NCI-H1436 treated with DMSO at 0.1 percent for 48 hours (cell line): ENCODE measurements around the gene SPNS3.

Experiments used
- DNase-seq: peaks from one replicate; lab custom pipeline; 2025; lab: John Stamatoyannopoulos, UW

The SPNS3 gene

DNA sequence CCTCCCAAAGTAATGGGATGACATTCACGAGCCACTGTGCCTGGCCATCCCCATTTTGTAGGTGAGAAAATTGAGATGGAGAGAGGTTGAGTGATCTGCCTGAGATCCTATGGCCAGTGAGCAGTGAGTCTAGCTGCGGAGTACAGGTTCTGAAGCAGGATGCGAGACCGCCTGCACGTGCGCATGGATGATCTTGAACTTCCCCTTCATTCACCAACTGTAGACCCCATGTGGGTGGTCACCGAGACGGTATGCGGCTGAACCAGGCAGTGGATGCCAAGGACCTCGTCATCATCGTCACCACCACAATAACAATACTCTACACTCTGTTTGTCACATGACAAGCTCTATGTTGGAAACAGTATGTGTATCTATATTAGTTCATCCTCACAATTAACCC lies 6.2 kb upstream of the SPNS3 start:
- no peak for DNase-seq

DNA sequence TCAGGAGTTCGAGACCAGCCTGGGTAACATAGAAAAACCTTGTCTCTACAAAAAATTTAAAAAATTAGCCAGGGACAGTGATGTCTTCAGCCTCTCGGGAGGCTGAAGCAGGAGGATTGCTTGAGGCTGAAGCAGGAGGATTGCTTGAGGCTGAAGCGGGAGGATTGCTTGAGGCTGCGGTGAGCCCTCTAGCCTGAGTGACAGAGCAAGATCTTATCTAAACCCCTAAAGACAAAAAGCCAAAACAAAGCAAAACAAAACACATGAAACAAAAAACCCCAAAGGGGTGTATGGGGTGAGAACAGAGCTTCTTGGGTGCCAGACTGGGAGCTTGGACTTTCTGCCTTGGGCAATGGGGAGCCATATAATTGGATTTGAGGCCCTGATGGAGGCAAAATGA lies 2.6 kb downstream of the SPNS3 start:
- DNase-seq, result no peak

DNA sequence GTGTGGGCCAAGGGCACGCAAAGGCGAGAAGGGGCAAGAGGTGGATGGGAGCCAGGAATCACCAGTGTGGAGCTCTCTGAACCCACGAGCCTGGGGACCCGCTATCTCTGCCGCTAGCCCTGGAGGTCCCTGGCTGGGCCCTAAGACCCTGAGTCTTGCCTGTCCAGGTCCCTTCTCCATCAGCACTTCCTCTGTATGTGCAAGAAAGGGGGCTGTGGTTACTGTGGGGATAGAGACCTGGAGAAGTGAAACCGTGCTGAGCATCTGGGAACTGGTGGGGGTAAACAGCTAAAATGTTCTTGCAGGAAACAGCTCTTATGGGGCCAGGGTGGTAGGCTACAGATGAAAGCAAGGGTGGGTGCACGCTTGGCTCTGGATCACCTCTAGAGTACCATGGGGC lies 3.1 kb downstream of the SPNS3 start:
- no peak for DNase-seq

DNA sequence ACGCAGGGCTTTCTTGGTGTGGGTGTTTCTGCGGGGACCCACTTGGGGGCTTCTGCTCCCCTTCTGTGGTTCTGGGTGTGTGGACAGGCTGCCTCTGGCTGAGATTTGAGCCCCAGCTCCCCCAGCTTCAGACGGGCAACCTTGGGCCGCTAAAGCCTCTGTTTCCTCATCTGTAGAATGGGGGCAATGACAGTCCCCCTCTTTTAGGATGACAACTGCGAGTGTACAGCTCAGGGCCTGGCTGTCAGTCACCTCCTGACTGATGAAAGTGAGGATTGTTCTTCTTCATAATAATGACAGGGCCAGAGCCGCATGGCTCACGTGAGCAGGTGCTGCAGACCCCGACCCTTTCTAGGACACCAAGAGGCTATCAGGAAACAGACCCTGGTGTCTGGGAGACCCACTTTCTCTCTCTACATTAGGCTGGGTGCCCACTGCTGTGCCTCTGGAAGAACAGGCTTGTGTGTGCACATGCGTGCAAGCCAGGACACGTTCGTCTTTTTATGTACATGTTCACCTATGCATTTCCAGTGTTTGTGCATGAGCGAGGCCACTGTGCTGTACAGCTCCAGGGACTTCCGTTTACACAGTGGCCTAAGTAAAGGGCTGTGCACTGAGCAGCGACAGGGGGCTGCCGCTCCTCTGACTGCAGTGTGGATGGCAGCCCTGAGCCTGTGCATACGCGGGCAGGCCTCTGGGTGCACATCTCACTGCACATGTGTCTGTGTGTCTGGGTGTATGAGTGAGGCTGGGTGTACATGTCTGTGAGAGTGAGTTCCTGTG lies 4.6 kb downstream of the SPNS3 start:
- no peak for DNase-seq

DNA sequence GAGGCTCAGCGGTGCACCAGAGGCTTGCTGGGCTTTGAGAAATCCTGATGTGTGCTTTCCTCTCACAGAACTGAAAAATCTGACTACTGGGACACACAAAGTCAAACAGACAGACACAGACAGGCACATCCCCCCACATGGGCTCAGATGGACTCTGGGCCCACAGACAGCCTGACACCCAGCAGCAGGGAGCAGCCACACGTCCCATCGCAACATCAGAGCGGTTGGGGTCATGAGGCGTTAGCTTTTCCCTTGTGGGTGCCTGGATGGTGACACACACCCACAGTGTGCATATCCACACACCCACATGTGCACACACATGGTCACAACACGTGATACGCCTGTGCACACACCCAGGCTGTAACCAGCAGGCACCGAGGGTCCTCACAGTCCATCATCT lies 6.3 kb downstream of the SPNS3 start:
- DNase-seq, result no peak

DNA sequence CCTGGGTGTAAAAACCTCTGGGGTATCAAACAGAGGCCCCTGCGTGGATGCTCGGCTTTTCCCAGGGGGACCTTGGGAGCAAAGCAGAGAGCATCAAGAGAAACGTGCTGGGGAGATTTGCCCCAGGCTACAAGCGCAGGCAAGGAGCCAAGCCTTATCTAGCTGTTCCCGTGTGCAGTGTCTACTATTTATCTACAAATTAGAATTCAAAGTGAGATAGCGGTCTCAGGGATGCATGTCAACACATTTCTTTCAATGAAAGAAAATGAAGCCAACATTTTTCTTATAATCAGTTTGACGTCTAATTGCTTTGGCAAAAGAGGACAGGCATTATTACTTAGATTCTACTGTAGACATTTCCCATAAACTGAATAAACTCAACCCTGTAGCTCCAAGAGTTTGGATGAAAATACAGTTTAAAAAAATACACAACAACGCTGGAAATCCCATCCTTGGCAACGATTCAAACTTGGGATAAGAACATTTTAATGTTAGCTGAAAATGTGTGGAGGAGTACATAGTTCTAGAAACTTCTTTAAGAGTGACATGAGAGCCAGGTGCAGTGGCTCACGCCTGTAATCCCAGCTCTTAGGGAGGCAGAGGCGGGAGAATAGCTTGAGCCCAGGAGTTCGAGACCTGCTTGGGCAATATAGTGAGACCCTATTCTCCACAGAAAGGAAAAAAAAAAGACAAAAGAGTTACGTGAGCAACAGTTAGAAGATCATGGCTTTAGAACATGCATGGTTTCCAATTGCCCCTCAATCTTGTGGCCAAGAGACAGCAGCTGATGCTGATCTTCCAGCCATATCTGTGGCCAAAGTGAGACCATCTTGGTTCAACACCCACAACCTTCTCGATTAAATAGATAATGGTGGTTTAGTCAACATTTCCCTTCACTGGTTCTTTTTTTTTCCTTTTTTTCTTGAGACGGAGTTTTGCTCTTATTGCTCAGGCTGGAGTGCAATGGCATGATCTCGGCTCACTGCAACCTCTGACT lies 7.2 kb downstream of the SPNS3 start:
- no peak for DNase-seq

DNA sequence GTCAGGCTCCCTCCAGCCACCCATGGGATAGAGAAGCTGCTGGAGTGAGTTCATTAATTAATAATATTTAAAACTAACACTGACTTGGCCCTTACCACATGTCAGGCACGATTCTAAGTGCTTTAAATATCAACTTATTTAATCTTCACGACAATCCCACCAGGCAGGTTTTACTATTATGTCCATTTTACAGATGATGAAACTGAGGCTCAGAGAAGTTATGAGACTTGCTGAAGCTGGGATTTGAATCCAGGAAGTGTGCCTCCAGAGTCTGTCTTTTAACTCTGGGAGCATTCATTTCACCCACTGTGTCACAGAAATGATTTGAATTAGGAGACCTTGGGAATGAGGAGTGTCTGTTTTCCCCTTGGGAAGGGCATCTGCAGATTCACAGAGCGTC lies 8.8 kb downstream of the SPNS3 start:
- DNase-seq, result no peak

DNA sequence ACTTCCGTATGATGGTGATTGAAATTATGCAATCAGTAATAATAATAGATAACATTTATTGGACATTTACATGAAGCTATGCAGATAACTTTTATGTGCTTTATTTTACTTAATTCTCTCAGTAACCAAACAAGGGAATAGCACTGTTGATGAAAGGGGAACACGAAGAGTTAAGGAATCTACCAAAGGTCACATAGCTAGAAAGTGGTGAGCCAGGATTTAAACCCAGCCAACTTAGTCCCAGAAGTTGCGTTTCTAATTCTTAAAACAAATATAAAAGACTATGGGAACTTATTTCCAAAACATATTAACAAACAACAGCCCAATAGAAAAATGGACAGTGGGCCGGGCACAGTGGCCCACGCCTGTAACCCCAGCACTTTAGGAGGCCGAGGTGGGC lies 9.7 kb downstream of the SPNS3 start:
- DNase-seq, result no peak

DNA sequence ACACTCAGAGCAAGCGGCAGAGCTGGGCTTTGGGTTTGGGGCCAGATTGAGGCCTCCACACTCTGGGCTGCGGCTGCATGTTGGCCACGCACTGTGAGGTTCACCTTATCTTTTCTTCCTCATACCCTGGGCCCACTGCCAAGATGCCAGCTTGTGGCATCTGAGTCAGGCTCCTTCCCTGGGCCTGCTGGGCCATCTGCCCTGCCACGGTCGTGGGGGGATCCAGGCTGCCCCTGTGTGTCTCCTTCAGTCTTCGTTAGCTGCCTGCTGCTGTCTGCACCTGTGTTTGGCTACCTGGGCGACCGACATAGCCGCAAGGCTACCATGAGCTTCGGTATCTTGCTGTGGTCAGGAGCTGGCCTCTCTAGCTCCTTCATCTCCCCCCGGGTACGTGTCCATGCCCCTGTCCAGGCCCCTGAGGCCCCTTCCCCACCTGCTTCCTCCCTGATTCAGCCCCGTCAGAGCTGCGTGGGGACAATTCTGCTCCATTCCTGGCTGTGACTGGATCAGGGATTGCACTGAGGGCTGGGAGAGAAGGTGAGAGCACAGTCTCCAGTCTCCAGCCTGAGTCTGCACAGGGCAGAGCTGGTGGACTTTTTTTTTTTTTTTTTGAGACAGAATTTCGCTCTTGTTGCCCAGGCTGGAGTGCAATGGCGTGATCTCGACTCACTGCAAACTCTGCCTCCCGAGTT lies 11.2 kb downstream of the SPNS3 start:
- DNase-seq, result no peak

DNA sequence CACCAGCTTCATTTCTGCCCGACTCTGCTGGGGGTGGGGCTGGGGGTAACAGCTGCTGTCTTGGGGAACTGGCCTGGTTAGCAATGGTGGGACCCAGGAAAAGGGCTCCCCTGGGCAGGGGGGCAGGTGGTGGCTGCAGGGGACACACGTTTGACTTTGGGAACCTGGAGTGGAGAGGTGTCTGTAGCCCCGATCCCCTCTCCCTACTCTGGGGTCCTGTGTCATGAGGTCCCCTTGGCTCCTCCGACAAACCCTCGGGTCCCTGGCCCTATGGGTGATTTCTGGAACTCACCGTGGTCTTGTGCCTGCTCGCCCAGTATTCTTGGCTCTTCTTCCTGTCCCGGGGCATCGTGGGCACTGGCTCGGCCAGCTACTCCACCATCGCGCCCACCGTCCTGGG lies 12.0 kb downstream of the SPNS3 start:
- DNase-seq, result no peak

DNA sequence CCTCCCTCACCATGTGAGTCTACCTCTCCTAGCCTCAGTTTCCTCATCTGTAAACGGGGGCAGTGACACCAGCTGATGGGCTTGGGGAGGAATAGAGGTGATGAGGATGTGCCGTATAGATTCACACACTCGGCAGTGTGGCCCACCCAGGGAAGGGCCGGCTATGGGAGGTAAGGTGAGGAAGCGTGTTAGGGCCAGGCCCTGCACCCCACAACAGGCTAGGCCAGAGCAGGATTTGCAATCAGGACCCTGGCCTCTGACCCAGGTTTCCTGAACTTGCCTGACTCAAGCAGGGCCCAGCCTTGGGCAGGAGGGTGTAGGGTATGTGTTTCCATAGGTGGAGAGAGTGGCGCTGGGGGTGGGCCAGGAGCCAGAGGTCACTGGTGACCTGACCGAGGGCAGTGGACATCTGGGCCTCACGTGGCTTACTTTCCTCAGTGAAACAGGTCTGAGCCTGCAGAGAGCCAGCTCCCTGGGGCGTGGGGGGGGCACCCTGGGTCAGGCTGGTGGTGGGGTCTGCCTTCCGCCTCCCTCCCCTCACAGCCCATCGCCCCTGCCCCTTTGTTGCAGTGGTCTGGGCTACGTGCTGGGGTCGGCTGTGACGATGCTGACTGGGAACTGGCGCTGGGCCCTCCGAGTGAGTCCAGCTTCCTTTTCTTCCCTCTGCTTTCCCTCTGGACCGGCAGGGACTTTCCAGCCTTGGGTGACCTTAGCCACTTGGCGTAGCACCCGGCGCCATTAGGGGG lies 12.8 kb downstream of the SPNS3 start:
- no peak for DNase-seq

DNA sequence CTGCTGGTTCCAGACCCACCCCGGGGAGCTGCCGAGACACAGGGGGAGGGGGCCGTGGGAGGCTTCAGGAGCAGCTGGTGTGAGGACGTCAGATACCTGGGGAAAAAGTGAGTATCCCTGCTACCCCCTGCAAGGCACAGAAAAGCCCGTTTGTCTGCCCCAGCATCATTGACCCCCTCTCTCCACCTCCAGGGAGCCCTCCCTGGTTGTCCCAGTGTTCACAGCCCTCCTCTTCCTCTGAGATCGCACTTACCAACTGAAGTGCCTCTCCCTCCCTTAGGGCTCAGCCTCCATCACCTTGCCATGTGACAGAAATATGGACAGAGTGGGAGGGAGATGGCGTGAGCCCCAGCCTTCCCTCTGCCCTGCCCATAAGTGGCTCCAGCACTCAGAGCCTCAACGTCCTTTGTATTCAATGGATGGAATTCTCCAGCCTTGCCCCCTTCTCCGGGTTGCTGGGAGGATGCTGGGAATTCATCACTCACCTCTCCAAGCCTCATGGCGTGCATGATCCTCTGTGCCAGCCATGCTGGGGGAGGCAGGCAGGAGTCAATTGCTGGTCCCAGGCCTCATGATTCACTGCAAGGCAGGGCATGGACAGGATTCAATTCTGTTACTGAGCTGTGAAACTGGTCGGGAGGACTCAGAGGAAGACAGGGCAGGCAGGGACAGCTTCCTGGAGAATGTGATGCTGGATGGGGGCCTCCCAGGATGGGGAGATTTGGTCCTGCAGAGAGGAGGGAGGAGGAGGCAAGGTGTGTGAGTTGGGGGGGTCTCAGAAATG lies 14.6 kb downstream of the SPNS3 start:
- DNase-seq, result no peak

DNA sequence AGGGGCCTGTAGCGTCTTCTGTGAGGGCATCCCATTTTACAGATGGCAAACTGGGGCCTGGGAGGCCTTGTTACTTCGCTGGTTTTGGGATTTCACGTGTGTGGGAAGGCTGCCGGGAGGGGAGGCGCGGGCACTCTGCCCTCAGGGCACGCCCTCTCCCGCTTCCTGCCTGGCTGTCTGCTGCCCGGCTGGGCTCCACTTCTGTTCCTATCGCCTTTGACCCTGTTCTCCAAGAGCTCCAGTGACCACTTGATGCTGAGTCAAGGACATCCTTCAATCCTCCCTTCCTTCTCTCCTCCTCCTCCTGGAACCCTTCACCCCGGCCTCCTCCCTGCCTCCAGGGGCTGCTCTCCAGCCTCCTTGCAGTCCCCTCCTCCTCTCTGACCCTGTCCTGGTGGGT lies 16.0 kb downstream of the SPNS3 start:
- DNase-seq, result no peak

DNA sequence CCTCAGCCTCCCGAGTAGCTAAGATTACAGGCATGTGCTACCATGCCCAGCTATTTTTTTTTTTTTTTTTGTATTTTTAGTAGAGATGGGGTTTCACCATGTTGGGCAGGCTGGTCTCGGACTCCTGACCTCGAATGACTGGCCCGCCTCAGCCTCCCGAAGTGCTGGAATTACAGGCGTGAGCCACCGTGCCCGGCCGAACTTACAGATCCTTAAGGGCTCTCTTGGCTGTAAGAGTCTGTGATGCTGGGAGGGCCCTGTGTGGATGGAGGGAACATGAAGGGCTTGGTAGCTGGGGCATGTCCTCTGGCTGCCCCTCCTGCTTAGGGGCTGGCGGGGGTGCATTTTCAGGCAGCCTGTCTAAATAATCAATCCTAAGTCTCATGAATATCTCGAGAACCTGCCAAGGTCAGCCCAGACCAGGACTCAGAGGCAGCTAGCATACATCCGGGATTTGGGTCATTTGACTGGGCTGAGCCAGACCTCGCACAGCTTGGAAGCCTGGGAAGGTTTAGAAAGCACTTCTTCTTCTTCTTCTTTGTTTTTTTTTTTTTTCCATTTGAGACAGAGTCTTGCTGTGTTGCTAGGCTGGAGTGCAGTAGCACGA lies 17.1 kb downstream of the SPNS3 start:
- no peak for DNase-seq

DNA sequence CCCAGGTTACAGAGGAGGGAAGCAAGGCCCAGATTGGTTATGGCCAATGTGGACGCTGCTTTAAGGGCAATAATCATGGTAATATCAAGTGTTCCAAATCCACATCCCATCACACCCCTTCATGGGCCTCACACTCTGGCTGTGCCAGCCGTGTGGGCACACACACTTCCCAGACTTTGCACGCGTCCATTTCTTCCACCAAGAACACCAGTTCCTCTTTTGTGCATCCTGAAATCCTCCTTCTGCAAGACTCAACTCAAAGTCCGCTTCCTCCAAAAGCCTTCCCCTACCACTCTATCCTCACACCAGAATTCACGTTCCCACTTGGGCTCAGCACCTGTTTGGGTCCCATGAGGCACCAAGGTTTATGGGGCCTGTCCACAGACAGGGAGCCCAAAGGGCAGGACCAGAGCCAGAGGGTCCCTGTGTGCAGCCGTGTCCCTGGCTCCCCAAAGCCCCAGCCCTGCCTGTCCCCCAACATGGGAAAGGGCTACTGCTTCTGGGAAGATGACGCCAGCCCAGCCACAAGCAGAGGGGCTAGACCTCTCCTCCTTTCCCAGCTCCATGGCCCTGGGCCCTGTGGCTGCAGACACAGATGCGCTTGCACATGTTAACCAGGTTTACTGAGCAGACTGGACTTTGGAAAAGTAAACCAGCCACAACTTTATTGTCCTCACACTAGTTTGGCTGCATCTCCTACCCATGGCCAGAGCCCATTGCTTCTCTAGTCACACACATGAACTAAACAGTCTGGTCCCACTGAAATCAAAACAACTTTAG lies 20.3 kb downstream of the SPNS3 start:
- no peak for DNase-seq

DNA sequence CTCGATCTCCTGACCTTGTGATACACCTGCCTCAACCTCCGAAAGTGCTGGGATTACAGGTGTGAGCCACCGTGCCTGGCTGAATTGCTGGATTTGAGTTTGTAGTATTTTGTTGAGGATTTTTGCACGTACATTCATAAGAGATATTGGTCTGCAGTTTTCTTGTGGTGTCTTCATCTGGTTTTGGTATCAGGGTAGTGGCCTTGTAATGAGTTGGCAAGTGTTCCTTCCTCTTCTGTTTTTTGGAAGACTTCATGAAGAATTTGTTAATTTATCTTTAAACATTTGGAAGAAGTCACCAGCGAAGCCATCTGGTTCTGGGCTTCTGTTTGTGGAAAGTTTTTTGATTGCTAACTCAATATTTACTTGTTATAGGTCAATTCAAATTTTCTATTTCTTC lies 26.9 kb downstream of the SPNS3 start:
- DNase-seq, result no peak

DNA sequence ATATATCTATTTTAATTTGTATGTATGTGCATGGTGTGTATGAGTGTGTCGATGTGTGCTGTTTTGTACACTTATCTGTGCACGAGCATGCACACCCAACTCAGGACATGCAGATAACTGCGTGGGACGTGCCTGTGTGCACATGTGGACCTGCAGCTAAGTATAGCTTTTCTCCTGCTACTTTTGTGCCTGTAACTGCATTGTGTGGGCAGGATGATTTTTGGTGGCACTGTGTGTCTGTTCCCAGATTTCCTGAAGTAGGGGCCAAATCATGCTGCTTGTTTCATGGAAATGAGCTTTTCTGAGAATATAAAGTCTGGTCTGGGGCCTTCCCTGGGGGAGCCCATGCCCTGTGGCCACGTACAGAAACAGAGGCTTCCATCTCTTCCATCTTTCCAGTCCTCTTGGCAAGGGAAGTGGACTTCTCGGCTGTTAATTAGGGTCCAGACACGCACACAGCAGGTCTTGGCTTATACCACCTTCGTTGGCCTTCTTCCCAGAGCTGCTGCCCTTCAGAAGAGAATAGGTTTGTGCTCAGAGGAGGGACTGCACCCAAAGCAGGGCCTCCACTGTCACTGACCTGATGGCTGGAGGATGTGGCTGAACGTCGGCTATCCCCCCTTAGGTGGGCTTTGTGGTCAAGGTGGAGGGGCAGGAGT lies 30.2 kb downstream of the SPNS3 start:
- no peak for DNase-seq

DNA sequence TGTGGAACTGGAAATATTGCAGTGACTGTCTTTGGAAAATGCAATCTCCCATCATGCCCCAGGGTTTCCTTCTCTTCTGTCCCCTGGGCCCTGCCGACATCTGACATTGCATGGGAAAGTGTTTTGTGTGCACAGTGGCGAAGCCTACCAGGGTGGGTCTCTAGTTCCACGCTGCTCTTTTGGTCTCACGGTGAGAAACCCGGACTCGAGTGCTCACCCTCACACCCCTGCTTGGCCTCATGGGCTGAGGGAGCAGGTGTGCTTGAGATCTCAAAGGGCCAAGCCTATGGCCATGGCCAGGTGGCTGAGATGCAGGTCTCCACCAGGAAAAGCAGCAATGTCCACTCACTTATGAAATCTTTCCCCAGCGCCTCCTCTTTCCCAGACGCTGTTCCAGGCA lies 32.0 kb downstream of the SPNS3 start:
- DNase-seq, result no peak

DNA sequence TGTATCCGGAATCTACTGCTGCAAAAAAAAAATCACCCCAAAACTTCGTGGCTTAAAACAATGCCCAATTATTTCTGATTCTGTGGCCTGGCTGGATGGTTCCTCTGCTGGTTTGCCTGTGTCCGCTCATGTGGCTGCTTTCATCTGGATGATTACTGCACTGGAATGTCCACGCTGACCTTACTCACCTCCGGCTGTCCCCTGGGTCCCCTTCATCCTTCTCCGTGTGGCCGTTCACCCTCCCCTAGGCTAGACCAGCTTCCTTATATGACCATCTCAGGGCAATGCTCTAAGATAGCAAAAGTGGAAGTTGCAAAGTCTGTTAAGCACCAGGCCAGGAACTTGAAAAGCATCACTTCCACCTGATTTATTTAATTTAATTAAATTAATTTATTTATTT lies 33.5 kb downstream of the SPNS3 start:
- no peak for DNase-seq
